GM19023 (cell line): ENCODE results near the gene MOAP1.
"Not testable (repeated sequence)": the region's sequence is repeated elsewhere in the genome, so short reads cannot be mapped to it uniquely, and the experiment has no call there.

Source experiments
- ATAC-seq: cut with Tn5 transposase; IDR thresholded peaks from one replicate; pipeline ENCODE4 v1.9.1; 2021; ENCODE audit warnings: mild to moderate bottlenecking, moderate library complexity; ENCODE audit not compliant: unreplicated experiment

The MOAP1 gene

DNA sequence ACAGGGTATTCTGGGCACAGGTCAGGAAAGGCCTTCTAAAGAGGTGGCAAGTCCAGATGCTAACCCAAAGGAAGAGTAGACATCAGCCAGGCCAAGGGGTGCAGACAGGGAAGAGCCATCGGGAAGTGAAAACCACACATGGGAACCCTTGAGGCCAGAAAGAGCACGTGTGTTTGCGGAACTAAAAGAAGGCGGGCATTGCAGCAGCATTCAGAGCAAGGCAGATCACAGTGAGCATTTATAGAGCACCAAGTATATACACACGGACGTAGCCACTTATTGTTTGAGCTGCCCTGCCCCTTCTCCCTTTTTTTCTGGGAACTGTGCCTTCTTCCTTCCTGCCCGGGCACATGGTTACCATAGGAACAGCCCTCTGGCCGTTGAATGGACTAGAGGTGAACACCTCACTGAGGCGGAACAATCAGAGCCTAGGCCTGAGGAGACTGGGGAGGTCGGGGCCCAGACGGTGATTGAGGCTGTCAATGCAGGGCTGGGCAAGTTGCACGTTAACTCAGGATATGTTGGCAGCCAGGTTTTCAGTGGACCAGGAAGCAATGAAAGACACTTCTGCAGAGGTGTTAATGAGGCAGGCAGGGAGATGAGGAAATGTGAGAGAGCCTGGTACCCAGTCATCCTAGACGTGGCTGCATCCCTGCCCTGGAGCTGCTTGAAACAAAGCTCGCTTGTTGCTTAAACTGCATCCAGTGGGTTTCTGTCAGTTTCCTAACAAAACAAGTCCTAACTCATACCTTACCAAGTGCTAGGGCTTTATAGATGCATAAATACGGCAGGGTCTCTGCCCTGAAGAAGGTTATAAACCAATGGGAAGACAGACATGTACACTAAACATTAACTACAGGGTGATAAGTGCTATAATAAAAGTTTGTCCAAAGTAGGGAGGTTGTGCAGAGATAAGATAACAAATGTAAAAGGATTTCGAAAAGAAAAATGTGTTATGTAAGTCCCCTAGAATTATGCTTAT, 34.2 kb downstream of the MOAP1 start:
- ATAC-seq, result no peak

DNA sequence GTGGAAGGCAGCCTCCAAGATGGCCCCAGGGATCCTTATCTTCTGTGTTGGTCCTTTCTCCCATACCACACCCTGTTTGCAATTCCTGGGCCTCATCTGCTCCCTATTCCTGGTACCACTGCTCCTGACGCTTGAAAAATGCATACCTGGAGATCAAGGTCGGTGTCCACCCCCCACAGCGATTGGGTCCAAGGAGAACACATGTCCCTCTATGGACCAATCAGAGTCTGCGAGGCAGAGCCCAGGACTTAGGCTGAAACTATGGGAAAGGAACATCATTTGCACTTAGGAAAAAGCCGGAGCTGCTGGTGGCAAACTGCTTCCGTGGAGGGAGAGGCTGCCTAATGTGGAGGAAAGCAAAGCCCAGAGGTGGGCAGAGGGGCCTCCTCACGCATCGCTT, 35.7 kb downstream of the MOAP1 start:
- no peak for ATAC-seq

DNA sequence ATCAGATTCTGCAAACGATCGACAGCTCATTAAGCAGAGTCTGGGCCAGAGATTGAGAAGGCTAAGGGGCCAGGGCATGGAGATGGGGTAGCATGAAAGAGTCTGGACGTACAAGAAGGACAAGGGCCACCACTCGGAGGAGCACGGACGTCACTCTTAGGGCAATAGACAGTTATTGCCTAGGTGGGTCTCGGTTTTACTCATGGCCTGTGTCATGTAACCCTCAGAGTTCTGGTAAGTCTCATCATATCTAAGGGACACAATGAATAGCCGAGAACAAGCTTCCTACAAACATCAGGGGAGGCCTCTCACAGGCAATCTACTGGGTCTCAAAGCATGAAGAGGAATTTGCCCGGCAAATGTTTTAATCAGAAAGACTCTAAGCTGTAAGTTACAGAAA, 38.6 kb downstream of the MOAP1 start:
- no peak for ATAC-seq

DNA sequence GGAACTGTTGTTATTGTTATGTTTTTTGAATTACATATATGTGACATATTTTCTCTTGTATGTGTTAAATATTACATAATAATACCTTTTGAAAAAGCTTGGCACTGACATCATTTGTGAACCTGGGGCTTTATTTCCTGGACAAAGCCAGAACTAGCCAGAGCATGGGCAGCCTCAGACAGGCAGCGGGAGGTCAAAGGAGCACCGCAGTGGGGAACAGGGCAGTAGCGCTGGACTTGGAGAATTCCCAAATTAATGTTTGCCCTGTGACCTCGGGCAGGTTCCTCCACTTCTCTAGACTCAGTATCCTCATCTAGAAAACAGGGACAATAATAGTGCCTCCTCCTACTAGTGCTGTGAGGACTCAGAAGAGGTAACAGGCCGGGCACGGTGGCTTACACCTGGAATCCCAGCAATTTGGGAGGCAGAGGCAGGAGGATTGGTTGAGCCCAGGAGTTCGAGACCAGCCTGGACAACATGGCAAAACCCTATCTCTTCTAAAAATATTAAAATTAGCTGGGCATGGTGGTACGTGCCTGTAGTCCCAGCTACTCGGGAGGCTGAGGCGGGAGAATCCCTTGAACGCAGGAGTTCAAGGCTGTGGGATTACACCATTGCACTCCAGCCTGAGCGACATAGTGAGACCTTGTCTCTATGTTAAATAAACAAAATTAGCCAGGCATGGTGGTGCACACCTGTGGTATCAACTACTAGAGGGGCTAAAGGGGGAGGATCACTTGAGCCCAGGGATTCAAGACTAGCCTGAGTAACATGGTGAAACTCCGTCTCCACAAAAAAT, 41.6 kb downstream of the MOAP1 start:
- ATAC-seq, result no peak

DNA sequence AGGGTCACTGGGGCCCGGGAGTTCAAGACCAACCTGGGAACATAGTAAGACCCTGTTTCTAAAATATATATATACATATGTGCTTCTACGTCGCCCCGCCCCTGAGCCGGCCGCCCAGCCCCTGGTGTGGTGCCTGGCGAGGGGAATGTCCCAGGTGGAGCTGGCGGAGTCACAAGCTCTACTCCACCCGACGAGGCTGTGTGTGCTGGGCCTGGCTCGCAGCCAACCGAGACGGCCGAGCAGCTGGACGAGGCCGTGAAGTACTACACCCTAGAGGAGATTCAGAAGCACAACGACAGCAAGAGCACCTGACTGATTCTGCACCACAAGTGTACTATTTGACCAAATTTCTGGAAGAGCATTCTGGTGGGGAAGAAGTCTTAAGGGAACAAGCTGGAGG, 46.8 kb downstream of the MOAP1 start:
- no peak for ATAC-seq

DNA sequence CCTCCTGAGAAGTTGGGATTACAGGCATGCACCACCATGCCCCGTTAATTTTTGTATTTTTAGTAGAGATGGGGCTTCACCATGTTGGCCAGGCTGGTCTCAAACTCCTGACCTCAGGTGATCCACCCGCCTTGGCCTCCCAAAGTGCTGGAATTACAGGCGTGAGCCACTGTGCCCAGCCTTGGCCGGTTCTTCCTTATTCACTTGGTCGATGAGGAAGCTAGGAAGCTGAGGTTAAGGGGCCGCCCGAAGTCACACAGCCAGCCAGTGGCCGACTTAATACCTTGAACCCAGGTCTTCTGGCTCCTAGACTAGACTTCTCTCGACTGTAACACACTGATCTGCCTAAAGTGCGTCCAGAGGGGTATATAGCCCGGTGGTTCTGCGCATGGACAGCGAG, 48.2 kb downstream of the MOAP1 start:
- ATAC-seq, result not testable (repeated sequence)

DNA sequence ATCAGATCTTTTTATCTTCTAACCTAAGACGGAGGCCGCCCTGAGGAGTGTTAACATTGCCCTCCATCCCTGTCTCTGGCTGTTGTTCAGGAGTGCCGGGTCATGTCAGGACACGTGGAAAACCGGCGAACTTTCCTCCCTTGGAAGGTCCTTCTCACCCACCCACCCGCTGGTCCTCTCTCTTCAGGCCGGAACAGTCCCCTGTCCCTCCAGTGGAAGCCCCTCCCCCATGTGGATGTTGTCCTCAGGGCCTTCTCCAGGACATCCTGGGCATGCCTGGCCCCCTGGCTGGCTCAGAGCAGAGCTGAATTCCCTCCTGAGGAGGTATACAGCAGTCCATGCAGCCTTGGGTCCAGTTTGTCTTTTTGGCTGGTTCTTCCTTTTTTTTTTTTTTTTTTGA, 48.7 kb downstream of the MOAP1 start:
- no peak for ATAC-seq

DNA sequence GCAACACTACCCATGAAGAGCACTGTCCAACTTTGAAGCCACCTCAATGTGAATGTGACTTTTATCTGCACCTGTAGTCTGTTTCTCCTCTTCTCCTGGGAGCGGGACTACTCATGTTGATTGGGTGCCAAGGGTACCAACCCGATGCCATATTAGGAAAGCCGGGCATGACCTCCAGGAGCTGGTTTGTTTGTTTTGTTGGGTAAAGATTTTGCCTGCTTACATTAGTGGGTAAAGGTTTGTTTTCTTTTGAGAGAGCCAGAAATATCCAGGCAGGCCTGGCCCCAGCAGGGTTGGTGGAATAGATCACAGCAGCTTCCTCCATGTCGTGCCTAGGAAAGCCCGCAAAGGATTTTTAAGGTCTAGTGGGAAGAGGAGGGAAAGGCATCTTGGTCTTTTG, 49.3 kb downstream of the MOAP1 start:
- no peak for ATAC-seq

DNA sequence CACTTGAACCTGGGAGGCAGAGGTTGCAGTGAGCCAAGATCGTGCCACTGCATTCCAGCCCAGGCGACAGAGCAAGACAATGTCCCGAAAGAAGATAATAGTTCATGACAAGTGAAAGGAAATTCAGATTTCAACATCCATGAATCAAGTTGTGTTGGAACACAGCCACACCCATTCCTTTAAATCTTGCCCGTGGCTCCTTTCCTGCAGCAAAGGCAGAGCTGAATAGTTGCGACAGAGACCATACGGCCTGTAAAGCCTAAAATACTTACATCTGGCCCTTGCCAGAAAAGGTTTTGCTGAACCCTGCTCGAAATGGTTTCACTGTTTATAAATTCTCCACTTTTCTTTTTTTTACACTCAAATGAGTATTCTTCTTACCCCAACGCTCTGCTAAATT, 51.2 kb downstream of the MOAP1 start:
- no peak for ATAC-seq

DNA sequence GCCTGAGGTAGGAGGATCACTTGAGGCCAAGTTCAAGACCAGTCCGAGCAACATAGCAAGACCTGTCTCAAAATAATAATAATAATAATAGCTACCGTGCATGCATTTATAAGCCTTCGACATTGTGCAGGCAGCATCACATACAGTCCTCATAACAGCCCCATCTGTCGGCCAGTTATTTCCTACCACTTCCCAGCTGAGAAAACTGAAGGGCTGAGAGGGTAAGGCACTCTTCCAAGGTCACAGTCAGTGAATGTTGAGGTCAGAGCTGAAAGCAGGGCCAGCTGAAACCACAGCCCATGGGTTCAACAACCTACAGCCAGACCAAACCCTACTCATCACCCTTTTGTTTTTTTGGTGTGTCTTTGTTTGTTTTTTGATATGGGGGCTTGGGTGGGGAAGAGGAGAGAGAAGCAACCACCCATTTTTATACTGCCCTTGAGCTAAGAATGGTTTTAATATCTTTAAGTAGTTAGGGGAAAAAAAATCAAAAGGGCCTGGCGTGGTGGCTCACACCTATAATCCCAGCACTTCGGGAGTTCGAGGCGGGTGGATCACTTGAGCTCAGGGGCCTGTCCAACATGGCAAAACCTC, 52.1 kb downstream of the MOAP1 start:
- ATAC-seq, result no peak
